DMS 273 (cell line): ENCODE data around the gene ERVFRD-1.
A peak's percentile ranks its signal among the peaks of the same experiment; 100 is the strongest.
"Not testable (repeated sequence)": the region's sequence is repeated elsewhere in the genome, so short reads cannot be mapped to it uniquely, and the experiment has no call there.

ENCODE experiments used
- DNase-seq: peaks from one replicate; lab custom pipeline; 2025; ENCODE audit not compliant: unreplicated experiment; lab: John Stamatoyannopoulos, UW

Gene ERVFRD-1

DNA sequence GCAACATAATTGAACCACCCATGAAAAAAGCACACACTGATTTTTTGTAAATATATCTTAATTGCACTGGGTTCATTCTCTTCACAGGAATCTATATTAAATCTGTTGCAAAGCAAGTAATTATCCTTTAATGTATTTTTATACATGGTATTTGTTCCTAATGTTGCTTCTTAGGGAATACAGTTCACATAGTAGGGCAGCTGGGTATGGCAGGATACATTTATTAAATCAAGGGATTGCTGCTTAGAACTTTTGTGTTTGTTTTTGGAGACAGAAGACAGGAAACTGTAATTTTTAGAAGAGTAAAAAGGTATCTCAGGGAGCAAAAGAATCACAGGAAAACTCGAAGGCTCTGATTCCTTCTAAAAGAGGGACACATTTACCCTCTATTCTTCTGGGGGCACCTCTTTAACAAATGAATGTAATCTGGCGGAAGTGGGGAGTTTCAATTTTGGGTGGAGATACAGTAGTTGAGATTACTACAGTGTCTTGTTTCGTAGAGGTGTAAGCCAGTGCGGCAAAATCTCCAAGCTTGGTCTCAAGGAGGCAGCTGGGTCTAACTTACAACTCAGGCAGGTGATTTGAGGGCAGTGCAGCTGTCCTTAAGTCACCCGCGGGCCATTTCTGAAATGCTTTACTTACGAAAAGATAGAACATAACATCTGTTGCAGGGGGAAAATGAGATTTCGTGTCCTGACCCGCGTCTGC, 18.7 kb downstream of the ERVFRD-1 start:
- peak; percentile 87 for DNase-seq

DNA sequence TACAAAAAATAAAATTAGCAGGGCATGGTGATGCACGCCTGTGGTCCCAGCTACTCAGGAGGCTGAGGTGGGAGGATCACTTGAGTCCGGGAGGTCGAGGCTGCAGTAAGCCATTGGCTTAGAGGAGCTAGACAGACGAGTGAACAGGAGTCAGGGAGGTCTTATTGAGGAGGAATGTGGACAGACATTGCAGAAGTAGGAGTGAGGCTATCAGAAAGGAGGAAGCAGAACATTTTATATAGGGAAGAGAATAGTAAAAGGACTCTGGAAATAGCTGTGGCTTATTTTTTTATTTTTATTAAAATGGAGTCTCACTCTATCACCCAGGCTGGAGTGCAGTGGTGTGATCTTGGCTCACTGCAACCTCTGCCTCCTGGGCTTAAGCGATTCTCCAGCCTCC, 20.4 kb downstream of the ERVFRD-1 start:
- DNase-seq, result not testable (repeated sequence)

DNA sequence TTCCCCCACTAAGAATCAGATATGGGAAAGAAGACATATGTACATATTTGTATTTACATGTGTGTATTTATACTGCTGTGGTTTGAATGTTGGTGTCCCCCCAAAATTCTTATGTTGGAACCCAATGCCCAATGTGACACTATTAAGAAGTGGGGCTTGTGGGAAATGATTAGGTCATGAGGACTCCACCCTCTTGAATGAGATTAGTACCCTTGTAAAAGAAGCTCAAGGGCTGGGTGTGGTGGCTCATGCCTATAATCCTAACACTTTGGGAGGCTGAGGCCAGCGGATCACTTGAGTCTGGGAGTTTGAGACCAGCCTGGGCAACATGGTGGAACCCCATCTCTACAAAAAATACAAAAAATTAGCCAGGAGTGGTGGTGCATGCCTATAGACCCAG, 21.8 kb downstream of the ERVFRD-1 start:
- no peak for DNase-seq

DNA sequence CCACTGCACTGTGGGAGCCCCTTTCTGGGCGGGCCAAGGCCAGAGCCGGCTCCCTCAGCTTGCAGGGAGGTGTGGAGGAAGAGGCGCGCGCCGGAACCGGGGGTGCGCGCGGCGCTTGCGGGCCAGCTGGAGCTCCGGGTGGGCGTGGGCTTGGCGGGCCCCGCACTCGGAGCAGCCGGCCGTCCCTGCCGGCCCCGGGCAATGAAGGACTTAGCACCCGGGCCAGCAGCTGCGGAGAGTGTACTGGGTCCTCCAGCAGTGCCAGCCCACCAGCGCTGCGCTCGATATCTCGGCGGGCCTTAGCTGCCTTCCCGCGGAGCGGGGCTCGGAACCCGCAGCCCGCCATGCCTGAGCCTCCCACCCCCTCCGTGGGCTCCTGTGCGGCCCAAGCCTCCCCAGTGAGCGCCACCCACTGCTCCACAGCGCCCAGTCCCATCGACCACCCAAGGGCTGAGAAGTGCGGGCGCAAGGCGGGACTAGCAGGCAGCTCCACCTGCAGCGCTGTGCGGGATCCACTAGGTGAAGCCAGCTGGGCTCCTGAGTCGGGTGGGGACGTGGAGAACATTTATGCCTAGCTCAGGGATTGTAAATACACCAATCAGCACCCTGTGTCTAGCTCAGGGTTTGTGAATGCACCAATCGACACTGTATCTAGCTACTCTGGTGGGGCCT, 24.2 kb downstream of the ERVFRD-1 start:
- not testable (repeated sequence) for DNase-seq

DNA sequence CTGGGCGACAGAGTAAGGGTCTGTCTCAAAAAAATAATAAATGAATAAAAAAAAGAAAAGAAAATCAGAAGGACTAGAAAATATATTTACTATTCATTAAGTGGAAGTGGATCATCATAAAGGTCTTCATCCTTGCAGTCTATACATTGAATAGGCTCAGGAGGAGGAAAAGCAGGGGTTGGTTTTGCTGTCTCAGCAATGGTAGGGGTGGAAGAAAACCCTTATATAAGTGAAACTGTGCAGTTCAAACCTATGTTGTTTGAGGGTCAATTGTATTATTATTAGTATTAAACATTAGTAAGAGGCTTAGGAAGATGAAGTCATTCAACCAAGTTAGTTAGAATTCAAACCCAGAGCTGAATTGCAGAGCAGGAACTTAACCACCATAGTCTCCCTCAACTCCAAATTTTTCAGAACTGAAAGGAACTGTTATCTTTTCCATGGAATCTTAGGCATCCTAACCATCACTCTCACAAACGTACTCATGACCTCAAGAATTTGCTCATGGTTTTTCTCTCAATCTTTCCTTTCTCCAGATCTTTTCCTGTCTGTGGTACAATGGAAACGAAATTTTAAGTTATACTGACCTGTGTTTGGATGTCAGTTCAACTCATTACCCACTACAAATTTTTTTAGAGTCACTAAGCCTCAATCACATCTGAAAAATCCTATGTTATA, 25.6 kb downstream of the ERVFRD-1 start:
- no peak for DNase-seq

DNA sequence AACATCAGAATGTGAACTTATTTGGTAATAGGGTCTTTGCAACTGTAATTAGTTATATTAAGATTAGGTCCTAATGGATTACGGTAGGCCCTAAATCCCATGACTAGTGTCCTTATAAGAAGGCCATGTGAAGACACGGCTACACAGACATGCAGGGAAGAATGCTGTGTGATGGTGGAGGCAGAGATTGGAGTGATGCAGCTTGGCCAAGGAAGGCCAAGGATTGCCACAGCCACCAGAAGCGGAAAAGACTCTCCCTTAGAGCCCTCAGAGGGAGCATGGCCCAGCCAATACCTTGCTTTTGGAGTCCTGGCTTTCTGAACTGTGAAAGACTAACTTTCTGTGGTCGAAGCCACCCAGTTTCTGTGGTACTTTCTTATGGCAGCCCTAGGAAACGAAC, 27.6 kb downstream of the ERVFRD-1 start:
- DNase-seq, result no peak

DNA sequence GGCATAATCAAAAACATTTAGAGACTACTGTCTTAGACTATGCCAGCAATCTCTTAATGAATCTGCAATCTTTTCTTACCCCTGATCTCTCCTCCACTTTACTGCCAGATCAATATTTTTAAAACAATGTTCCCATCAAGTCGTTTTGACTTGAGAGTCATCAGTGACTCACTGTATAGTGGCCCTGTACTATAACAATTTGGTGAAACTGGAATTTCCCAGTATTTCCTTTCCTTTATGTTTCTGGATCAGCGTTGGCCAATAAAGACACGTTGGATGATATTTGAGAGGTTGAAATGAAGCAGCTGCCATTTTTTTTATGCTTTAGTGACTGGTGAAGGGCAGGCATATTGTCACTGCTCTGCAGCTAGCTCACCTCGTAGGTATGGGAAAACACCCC, 28.0 kb downstream of the ERVFRD-1 start:
- DNase-seq, result no peak

DNA sequence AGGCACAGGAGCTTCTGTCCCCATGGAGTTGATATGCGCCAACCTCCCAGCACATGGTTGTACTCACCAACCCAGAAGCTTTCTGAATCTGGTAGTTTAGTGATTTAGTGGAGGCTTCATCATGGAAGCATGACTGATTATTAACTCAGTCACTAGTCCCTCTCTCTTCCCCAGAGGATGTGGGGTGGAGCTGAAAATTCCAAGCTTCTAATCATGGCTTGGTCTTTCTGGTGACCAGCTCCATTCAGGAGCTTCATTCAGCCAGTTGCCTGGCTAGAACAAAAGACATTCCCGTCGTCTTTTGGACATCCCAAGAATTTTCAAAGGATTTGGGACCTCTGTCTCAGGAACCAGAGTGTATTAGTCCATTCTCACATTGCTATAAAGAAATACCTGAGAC, 31.2 kb downstream of the ERVFRD-1 start:
- DNase-seq, result no peak

DNA sequence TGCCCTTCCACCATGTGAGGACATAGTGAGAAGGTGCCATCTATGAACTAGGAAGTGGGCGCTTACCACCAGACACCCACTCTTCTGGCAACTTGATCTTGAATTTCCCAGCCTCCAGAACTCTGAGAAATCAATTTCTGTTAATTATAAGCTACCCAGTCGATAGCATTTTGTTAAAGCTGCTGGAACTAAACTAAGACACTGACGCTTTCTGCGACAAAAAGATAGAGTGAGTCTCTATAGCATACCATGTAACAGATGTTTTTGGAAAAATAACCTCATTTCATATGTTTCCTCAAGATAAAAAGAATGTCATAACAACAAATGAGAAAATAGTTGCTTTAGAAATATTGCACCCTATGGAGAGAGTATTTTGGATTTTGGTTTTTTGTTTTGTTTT, 33.3 kb downstream of the ERVFRD-1 start:
- no peak for DNase-seq

DNA sequence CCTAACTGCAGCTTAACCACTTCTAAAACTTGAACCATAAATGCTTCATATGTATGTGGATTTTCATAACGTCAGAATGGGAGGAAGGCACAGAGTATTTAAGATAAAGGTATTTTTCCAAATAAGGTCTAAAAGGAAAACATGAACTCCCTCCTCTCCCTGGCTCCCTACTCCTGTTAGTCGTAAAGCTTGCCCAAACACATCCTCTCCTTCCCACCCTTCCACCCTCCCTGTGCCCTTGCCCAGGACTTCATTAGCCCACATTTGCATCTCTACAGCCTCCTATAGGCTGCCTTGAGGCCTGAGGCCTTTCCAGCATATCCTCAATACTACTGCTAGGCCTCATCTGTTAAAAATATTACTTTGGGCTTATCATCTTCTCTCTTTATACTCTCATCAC, 35.0 kb downstream of the ERVFRD-1 start:
- peak; percentile 14 for DNase-seq

DNA sequence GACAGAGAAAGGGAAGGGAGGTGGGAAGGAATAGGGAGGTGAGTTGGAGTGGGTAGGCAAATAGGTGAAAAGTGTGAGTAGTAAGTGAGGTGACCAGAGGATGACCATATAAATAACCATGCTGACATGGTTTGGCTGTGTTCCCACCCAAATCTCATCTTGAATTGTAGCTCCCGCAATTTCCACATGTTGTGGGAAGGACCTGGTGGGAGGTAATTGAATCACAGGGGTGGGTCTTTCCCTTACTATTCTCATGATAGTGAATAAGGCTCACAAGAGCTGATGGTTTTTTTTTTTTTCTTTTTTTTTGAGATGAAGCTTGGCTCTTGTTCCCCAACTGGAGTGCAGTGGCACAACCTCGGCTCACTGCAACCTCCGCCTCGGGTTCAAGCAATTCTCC, 39.4 kb downstream of the ERVFRD-1 start:
- no peak for DNase-seq

DNA sequence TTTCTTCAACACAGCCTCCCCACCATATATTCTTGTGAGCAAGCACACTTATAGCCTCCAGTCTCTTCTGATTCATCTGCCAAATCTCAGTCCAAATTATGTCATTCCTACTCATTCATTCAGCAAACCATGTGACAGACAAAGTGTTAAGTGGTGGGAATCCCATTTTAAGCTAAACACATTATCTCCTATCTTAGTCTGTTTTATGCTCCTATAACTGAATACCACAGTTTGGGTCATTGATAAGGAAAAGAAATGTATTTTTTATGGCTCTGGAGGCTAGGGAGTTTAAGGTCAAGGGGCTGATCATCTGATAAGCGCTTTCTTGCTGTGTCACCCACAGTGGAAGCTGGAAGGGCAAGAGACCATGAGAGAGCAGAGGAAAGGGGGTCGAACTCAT, 41.8 kb downstream of the ERVFRD-1 start:
- no peak for DNase-seq

DNA sequence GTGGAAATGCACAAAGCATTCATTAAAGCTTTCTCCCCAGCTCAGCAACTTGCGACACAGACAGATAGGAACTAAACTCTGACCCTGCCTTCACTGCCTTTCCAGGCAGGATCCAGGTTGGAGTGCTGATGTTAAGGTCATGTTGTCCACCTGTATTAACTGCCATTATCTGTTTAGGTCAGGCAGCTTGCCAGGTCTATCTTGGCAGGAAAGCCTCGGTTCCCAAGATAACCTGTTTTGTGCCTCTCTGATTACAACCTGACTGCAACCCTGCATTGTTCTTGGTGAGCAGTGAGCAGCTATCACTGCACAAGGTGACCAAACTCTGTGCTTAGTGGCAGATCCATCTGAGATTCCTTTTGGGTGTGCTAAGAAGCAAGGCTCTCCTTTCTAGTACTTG, 44.2 kb downstream of the ERVFRD-1 start:
- DNase-seq, result no peak

DNA sequence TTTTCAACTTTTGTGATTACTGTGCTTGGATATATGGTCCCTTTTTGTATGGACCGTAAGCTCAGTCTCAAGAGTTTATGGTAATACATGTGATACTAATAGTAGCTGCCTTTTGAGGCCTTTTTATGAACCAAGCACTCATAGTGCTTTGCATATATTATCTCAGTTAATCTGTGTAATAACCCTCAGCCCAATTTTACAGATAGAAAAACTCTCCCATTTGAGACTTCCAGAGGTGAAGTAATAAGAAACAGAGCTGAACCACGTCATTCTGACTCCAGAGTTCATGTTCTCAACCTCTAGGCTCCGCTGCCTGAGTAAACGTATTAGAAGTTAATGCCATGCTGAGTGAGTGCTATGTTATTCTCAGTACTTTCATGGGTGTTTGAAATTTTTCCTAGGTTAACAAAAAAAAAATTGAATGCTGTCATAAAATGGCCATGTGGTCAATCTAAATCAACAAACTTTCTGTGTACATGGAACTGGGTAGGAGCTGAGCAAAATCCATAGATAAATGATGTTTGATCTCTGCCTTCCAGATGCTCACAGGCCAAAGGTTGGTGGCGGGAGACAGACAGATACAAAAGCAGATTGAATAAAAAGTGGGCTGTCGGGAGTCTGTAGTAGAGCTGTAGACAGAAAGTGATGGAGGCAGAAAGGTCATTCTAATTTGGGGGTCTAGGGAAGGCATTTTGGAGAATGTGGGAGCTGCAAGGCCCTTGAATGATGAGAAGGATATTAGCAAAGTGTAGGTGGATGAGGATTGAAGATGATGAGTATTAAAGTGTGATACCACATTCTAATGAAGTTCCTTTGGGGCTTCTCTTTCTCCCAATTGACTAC, 44.8 kb downstream of the ERVFRD-1 start:
- no peak for DNase-seq

DNA sequence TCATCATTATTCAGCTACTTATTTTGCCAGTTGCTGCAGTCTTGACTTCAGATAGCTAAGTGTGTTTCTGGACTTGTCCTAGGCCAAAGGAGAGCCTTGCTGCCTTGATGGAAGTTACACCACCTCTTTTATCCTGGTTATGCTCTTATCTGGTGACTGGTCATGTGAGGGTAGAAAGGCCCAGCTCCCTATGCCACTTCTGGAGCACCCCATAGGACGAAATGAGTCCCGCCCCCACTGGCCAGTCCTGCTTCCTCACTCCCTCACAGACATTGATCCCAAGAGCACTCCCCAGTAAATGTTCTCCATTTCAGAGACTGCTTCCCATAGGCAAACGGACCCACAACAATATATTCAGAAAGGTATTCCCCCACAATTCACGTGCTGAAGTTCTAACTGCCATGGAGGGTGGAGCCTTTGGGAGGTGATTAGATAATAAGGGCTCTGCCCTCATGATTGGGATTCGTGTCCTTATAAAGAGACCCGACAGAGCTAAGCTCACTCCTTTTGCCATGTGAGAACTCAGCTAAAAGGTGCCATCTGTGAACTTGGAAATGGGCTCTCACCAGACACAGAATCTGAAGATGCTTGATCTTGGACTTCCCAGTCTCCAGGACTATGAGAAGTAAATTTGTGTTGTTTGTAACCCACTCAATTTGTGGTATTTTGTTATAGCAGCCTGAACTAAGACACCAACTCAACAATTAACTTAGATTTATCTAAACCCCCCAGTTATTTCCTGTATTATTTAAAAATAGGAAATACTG, 45.9 kb downstream of the ERVFRD-1 start:
- DNase-seq, result no peak

DNA sequence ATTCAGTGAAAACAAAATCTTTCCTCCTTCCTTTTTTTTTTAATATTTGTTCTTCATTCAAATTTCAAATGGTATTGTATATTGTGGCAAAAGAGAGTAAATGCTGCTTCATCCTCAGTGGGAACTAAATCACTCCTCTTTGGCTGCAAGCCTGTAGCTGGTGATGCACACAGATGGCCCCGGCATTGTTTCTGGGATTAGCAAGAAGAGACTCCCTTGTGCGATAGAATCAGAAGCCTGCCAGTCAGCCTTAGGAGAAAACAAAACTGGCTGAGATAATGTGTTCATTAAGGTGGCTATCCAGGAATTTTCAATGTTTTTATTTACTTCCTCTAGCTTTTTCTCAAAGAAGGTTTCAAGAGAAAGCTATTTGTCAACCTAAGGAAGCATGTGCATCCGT, 46.7 kb downstream of the ERVFRD-1 start:
- DNase-seq, result peak; percentile 55

DNA sequence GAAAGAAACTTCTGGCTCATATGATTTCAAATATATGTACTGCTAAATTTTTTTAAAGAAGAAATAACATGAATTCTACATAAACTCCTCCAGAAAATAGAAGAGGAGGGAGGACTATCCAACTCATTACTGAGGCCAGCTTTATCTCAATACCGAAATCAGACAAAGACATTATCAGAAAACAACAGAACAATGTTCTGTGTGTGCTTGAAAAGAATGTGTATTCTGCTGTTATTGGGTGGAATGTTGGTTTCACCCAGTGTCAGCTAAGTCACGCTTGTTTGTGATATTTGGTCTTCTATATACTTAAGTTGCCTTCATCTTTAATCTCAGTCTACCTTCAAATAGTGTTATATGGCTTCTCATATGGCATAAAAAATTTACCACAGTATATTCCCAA, 48.8 kb downstream of the ERVFRD-1 start:
- no peak for DNase-seq

DNA sequence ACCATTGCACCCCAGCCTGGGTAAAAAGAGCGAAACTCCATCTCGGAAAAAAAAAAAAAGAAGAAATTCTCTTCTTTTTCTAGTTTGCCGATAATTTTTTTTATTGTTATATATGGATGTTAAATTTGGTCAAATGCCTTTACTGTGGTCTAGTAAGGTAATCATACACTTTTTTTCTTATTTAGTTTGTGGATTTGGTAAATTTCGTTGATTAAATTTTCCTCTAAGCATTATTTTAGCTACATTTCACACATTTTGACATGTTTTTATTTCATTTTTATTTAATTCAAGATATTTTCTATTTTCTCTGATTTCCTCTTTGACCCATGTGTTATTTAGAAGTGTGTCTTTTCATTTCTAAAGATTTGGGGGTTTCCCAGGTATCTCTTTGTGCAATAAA, 49.4 kb downstream of the ERVFRD-1 start:
- DNase-seq, result no peak

DNA sequence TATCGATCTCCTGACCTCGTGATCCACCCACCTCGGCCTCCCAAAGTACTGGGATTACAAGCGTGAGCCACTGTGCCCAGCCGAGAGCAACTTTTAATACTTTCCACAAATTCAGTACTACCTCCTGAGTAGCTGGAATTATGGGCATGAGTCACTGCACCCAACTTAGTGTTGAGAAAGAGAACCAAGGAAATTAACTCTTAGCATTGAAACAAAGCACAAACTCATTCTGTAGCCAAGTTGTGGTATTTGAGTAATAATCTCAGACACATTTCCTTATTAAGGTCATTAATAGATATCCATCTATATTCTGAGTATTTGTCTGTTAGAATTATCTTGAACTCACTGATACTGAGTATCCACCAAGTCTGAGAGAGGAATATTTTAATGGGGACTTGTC, 53.1 kb downstream of the ERVFRD-1 start:
- DNase-seq, result no peak

DNA sequence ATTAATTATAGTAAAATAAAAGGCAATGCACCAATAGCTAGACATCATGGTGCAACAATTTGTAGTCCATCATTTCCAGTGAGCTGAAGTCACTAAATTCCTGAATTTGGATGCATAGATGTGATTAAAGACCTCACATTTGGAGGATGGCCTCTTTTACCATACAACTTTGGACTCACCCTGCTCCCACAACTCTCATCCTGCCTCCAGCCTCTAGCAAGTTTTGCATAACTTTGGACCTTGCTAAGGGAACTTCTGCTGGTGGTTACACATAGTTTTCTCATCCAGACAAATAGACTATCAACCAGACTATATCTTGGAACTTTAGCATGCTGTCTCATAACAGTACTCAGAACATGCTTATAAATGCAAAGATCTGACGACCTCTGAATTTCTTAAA, 54.7 kb downstream of the ERVFRD-1 start:
- no peak for DNase-seq

DNA sequence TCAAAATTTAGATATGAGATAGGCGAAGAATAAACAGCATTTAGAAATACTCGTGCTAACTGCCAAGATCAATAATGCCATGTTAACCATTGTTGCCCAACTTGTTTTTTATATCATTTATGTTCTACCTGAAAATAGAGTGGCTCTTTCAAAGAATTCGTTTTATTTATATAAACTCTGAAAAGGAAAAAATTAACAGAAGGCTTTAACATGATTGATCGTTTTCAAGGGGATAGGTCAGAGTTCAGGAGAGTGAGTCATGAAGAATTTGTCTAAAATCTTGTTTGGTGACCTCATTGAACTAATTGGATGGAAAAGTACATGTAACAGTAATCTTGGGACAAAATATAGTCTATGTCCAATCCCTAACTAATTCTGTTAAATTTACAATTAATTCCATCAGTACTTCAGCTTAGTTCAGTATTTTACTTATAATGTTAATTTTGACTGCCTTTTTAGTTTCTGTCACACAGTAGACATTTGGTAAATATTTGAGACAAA, 56.3 kb downstream of the ERVFRD-1 start:
- DNase-seq, result no peak
